GM19438 (cell line): ENCODE measurements around the gene SCOC.
"Not testable (repeated sequence)": the region's sequence is repeated elsewhere in the genome, so short reads cannot be mapped to it uniquely, and the experiment has no call there.

Experiments used
- ATAC-seq: cut with Tn5 transposase; IDR thresholded peaks from one replicate; pipeline ENCODE4 v1.9.1; 2021; ENCODE audit warnings: low read depth; ENCODE audit not compliant: unreplicated experiment

The SCOC gene

DNA sequence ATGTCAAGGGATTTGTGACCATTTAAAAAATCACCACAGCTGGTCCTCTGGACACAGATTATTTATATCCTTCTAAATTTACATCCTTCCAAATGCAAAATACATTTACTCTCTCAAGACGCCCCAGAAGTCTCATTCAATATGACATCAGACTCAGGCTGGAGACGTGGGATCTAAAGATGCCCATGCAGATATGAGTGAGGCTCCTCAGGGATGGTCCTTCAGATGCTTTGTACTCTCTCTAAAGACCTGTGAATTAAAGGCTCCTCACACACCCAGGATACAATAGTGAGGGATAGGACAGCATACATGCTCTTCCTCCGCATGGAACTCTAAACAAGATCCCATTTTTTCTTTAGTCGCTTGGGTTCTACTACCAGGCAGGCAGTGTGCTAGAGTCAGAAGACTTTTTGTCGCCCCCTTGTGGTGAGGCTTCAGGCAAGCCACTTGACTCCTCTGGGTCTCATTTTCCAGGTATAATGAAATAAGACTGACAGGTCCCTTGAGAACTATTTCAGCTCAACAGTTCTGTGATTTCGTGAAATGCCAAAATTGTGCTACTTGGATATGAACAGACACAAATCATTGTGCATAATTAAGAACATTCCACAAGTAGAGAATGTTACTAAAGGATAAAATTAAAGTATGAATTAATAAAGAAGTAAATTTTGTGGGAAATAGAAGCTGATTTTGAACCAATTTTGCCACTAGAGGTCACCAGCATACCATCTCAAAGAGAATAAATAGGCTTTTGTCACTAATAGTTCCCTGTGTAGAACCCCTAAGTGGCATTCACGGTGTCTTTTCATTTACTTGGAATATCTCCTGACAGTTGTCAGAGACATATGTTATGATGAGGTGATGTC is 13.7 kb upstream of the SCOC start:
- peak; percentile 99 for ATAC-seq

DNA sequence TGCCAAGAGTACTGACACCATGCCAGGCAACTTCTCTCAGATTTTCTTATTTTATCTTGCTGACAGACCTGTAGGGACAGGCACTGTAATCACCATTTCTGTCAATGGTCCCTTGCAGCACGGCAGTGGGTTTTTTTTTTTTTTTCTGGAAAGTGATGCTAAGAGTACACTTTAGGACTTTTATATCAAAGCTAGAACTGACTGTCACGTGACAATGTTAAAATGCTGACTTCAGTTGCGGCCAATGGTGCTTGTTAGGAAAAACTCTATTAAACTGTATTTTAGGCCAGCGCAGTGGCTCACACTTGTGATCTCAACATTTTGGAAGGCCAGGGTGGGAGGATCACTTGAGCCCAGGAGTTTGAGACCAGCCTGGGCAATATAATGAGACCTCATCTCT is 12.3 kb upstream of the SCOC start:
- ATAC-seq: no peak

DNA sequence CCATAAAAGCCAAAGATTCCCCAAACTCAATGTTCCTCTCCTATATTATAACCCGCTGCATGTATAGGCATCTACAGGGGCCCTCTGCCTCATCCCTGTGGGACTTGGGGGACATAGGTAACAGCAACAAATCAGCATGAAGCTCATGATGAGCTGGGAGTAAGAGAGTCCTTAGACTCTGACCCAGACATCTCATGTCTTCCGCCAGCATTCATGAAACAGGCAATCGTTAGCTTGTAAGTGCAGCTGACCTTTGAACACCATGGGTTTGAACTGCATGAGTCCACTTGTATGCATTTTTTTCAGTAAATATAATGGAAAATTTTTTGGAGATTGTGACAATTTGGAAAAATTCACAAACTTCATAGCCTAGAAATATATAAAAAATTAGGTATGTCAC is 10.4 kb upstream of the SCOC start:
- ATAC-seq: no peak

DNA sequence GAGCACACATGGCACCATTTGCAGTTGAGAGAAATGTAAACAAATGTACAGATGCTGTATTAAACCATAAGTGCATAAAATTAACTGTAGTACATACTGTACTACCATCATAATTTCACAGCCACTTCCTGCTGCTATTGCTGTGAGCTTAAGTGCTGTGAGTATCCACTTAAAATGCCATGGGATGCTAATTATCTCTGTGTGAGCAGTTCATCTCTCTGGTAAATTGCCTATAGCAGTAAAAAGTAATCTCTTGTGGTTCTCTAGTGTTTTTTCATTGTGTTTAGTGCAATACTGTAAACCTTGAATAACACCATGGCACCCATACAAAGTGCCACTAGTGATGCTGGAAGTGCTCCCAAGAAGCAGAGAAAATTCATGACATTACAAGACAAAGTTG is 9.9 kb upstream of the SCOC start:
- ATAC-seq: no peak

DNA sequence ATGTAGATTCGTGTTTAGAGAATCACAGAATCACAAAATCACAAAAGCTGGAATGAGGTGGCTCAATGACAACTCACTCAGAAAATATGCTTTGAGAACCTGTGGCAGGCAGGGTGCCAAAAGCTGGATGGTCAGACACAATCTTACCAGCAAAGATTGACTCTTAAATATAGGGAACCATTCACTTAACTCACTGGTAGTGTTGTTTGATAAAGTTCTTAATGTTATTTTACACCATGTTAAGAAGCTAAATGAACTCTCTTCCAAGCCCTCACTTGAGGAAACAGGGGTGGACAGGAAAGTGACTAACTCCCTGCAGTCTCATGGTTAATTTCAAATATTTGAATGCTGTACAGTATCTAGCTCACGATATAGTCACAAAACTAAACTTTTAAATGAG is 5.7 kb upstream of the SCOC start:
- no peak for ATAC-seq

DNA sequence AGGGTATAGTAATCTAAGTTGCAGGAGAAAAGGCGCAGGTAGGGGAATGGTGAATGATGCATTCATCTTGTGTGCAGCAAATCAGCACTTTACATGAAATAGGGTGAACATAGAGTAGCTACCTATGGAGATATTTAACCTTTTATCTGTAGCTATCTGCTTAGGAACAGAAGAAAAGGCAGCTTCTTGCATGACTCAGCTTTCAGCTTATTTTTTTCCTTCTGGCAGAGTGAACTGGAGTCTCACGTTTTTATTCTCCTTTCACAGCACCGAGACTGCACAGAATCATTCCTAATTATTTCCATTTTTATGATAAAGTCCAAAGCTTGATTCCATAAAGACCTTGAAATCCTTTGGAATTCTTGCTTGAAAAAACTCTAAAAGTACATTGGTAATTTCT is 4.8 kb upstream of the SCOC start:
- no peak for ATAC-seq

DNA sequence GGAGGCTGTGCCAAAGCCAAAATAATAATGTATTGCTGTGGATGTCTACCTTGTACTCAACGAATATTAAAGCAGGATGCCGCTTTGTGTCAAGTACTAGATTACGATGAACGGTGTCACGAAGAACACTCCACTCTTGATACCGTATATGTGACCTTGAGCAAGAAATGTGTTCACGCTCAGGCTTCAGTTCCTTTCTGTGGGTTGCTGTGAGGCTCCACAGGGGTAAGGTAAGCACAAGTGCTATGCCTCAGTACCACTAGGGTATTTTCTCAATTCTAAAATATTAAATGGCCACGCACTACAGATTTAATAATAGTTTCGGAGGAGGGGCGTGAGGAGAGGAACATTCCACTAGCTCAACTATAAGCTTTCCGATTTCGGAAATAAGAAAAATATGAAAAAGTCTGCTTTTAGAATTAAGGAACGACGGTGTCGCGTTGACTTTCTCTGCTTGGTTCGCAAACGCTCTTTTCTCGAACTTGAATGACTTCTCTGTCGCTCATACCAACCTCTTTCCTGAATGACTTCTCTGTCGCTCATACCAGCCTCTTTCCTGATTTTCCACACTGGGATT is 607 bp upstream of the SCOC start:
- ATAC-seq: peak; percentile 54

DNA sequence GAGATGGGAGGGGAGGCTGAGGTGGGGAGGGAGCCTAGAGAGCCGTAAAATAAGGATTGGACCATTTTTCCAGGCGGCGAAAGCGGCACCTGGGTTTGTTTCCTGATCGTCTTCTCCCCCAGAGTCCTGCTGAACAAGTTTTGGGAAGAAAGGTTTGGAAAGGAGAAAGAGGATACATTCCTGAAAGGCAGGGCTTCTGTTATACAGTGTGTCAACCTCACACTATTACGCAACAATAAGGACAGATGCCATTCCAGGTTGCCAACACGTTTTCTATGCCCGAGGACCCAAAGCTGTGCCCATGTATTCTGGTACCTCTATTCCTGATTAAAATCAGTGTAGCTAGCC is 658 bp downstream of the SCOC start:
- ATAC-seq: no peak

DNA sequence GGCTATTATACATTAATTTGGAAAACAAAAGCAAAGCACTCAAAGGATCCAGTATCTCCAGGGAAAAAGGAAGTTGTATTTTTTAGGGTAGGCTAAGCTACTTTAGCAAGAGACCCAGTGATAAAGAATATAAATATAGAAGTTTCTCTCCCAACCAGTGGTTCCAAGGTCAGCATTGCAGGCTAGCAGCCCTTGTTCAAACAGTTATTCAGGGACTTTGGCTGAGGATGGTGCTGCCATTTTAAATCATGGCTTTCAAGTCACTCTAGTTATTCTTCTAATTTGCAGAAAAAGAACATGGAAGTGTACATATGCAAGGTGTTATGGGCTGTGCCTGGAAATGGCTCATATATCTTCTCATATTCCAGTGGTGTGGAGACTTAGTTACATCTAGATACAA is 9.3 kb downstream of the SCOC start:
- ATAC-seq: no peak

DNA sequence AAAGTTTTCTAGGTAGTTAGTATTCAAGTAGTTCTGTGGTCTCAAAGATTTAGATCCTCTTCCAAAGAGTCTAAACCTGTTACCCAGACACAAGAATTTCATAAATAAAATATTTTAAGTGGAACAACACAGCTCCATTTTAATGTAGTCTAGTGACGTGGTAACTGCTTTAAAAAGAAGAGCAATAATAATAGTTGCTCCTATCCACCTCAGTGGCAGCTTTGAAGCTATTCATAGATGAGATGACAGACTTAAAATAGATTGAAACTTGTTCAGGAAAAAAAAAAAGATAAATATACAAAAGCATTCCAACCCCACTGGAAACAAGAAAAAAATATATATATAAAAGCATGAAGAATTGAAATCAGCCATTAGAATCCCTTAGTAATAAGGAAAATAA is 14.6 kb downstream of the SCOC start:
- ATAC-seq: no peak

DNA sequence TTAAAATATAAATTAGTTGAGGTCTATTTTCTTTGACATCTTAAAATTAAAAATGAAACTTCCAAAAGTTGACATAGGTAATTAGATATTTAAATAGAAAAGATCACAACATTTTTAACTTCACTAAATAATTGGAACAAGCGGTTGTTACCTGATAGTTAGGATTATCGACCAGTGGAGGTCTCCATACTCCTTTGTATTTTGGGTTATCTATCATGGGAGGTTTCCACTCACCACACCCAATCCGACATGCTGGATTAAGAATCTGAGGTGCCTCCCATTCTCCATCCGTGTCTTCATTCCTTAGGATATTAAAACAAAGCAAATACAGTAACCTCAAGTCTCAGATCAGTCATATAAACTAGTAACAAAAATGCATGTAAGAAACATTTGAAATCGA is 22.2 kb downstream of the SCOC start:
- ATAC-seq: no peak

DNA sequence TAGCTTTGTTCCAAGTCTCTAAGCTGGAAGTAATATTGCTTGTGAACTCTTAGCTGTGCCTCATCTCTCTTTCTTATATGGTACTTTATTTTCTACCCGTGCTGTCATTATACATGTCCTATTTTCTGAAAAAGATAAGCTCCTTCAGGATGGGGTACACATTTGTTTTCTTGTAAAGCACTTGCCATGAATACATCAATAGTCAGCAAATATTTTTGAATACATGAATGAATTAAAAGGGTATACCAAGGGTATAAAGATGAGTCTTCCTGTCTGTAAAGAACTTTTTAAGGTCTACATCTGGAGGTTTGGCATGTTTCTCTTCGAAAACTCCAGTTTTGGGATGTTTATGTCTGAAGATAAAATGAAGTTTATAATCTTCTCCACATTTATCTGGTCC is 26.7 kb downstream of the SCOC start:
- ATAC-seq: no peak

DNA sequence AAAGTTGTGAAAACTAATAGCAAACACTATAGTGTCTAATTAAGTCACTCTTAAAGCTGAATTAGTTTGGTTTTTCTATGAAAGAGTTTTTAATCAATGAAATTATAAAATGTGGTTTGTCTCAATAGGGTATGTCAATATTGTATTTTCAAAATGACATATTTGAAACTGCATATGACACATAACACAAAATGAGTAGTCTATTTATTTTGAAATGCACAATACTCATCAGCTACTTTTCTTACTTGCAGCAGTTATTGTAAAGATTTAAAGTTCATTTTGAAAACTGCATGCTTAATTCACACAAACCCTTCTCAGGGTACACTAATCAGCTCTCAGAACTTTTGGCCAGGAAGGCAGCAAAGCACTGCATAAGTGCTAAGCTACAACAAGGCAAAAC is 32.8 kb downstream of the SCOC start:
- no peak for ATAC-seq

DNA sequence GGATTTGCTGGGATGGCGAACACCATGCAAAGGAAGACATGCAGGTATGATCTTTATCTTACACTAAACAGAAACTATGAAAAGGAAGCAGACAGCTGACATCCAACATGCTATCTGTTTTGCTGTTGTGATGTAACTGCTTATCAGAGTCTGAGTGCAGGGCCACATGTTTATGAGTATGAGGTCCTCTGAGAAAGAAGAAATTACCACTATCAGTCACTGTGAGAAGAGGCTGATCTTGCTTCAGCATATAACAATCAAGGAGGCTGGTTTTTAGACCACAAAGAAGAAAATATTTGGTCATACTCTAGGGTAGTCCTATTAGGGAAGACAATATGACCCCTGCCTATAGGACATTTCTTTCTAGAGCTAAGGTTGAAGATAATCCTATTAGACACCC is 35.5 kb downstream of the SCOC start:
- no peak for ATAC-seq

DNA sequence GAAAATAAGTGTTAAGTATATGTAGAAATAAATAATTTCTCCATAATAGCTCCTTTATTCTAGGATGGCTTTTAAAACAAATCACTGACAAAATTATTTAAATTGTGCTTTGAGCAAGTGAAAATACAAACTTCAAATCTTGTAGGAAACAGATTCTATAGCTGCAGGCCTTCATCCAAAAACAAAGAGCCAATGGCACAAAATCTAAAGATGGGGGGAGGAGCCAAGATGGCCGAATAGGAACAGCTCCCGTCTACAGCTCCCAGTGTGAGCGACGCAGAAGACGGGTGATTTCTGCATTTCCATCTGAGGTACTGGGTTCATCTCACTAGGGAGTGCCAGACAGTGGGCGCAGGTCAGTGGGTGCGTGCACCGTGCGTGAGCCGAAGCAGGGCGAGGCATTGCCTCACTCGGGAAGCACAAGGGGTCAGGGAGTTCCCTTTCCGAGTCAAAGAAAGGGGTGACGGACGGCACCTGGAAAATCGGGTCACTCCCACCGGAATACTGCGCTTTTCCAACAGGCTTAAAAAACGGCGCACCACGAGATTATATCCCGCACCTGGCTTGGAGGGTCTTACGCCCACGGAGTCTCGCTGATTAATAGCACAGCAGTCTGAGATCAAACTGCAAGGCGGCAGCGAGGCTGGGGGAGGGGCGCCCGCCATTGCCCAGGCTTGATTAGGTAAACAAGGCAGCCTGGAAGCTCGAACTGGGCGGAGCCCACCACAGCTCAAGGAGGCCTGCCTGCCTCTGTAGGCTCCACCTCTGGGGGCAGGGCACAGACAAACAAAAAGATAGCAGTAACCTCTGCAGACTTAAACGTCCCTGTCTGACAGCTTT is 39.9 kb downstream of the SCOC start:
- ATAC-seq: not testable (repeated sequence)

DNA sequence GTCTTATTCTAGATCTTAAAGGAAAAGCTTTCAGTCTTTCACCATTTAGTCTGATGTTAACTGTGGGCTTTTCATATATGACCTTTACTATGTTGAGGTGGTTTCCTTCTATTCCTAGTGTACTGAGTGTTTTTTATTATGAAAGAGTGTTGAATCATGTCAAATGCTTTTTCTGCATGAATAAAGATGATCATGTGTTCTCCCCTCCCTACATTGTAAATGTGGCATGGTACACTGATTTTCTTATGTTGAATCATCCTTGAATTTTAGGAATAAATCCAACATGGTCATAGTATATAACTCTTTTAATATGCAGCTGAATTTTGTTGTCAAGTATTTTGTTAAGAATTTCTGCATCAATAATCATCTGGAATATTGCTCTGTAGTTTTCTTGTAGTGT is 49.7 kb downstream of the SCOC start:
- no peak for ATAC-seq

DNA sequence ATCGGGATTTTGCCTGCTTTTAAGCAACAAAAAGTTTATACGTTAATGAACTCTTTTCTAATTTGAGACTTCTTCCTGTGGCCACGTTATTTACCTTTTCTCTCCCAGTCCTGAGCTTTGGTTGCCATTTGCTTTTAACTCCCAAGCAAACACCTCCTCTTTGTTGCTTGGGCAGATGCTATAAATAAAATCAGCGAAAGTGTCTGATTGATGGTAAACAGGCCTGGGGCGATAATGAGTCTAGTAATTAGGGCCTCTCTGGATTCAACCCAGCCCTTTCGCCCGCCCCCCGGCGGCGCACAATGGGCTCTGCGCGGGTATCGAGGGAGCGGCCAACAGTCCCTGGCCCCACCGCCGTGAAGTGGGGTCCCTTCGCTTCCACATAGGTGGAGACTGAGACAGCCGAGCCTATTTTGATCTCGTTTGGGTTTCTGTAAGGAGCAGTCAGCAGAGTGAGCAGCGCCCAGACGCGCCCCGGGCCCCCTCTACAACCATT is 53.2 kb downstream of the SCOC start:
- peak; percentile 30 for ATAC-seq

DNA sequence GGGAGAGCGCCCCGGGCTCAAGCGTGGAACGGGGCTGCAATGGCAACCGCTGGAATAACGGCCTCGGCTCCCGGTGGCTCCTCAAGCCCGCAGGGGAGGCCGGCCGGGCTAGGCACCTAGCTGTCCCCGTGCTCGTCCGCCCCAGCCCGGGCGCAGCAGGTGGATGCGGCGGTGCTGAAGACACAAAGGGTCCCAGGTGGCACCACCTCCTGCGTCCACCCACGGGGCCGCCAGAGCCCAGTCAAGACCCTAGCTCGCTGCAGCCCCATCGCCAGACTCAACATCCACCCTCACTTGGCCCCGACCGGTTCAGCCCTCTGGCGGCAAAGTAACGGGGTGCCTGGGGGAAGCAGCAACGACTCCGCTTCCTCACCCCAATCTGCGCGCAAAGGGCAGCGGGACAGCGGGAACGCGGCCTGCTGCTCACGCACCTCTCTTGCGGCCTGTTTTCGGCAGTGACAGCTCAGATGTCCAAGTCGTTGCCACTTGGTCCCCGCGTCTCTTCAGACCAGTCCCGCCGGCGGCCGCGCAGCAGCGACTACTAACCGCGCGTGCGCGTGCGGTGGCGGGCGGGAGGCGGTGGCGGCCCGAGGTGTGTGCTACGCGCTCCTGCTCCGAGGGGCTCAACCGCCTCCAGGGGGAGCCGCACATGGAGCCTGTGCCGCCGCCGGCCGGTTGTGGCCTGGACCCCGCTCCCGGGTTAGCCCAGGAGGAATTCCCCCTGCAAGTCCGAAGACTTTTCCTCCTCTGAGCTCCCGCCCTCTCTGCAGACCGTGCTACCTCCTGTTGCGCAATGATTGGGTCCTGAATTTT is 53.9 kb downstream of the SCOC start, which contains the start of gene CLGN:
Gene CLGN (minus strand): TSS at position 543 of the 813 bp plus-strand sequence. CDS start 14,570 bp downstream, outside the sequence.
- peak; percentile 79 for ATAC-seq

DNA sequence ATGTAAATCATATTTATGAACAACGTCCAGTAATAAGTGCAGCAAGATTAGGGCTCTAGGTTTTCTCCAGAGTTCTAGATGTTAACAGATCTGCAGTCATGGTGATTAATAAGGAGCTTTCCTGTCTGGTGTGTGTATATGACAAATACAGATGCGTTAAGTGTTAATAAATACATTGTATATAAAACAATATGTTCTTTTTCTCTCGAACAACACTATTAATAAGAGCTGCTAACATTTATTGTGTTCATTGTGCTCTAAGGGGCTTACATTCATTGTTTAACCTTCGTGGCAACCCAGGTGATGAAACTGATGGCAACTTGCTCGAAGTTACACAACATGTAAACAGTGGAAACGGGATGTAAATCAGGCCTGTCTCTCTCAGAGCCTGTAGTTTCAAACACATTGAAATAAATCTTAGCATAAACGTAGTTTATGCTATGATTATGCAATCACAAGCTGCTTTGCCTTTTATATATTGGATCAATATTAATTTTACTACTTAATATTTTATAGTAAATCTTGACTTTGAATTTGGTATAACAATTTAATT is 54.5 kb downstream of the SCOC start:
- no peak for ATAC-seq
